ENCODE measurements around the gene ZNF879. TPM values are rescaled to one million over a fixed set of nuclear protein-coding genes. Genes with fewer than 3 reads are reported as not detected.
A peak's percentile ranks its signal among the peaks of the same experiment; 100 is the strongest.

Gene ZNF879
- total and polyA plus RNA-seq, 9 of the 15 experiments (the other 6 are each of a cell fraction or from before 2014, with no cell fraction given), result 0.01 to 0.80 (median 0.33) TPM

DNA sequence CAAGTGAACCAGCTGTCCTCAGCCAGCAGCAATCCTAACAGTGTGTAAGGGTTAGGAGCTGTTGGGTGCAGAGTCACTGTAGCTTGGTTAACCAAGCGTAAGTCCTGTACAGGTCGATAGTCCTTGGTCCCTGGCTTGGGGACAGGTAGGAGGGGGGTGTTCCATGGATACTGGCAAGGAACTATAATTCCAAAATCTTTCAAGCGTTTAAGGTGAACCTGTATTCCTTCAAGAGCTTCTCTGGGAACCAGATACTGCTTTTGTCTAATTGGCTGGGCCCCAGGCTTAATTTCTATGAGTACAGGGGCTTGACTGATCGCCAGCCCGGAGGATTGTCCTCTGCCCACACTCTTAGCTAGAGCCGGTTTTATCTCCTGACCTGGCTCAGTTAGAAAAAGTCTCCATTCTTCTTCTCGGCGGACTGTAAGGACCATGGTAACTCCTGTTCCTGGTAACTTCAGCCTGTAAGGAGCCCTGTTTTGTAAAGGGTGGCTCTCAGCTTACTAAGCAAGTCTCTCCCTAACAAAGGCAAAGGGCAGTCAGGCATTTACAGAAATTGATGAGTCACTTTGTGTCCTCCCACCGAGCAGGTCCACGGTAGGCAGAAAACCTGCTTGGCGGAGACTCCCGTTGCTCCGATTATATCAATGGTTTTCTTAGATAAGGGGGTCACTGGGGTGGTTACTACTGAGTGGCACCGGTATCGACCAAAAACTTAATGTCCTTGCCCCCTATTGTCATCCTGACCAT lies 30.6 kb downstream of the ZNF879 start (continued):
- TF ChIP-seq CBFB (CRISPR knock-in tag; IDR thresholded peaks at IDR 0.05) (no peak), EP300 (IDR thresholded peaks at IDR 0.05; ENCODE audit: low read length) (no peak), BACH1 (tag; IDR thresholded peaks at IDR 0.05) (no peak), MAFF (IDR thresholded peaks at IDR 0.05; ENCODE audit: low read length) (peak; percentile 13; the same call in 1 of the 2 replicates), ARID1B (IDR thresholded peaks at IDR 0.05) (no peak), GTF2E2 (tag; IDR thresholded peaks at IDR 0.05) (no peak), ZNF3 (CRISPR knock-in tag; IDR thresholded peaks at IDR 0.05) (no peak), GATAD2B (IDR thresholded peaks at IDR 0.05; ENCODE audit: borderline replicate concordance) (no peak), MTA2 (IDR thresholded peaks at IDR 0.05; ENCODE audit: low read depth) (no peak), TEAD4 (IDR thresholded peaks at IDR 0.05; ENCODE audit: low read length) (no peak), TEAD4 (CRISPR knock-in tag; IDR thresholded peaks at IDR 0.05; ENCODE audit: borderline replicate concordance) (no peak), C11orf30 (IDR thresholded peaks at IDR 0.05; ENCODE audit: low read depth) (0 out of 2 replicates have a peak, but pooled peaks have one; percentile 13), NFE2 (IDR thresholded peaks at IDR 0.05; ENCODE audit: low read depth) (peak; percentile 64), ATF7 (IDR thresholded peaks at IDR 0.05) (no peak), ZNF507 (tag; conservative IDR thresholded peaks at IDR 0.05) (no peak)
- TF ChIP-seq, protein P1, sequence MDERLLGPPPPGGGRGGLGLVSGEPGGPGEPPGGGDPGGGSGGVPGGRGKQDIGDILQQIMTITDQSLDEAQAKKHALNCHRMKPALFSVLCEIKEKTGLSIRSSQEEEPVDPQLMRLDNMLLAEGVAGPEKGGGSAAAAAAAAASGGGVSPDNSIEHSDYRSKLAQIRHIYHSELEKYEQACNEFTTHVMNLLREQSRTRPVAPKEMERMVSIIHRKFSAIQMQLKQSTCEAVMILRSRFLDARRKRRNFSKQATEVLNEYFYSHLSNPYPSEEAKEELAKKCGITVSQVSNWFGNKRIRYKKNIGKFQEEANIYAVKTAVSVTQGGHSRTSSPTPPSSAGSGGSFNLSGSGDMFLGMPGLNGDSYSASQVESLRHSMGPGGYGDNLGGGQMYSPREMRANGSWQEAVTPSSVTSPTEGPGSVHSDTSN (CRISPR knock-in tag; IDR thresholded peaks at IDR 0.05; ENCODE audit: low read depth), result no peak
- TF ChIP-seq, protein P1 (tag; conservative IDR thresholded peaks at IDR 0.05; ENCODE audit: low read depth), result no peak

All from K562 (cell line).